HCEC 1CT (cell line): ENCODE measurements around the gene LYPLA2.
A peak's percentile ranks its signal among the peaks of the same experiment; 100 is the strongest.

Experiments
- DNase-seq: peaks from one replicate; pipeline ENCODE4 v3.0.0-alpha.2; 2017

Gene LYPLA2

GRCh38 chr1:23838401-23838866, 47.5 kb downstream of the LYPLA2 start:
- peak; percentile 14 for DNase-seq

DNA sequence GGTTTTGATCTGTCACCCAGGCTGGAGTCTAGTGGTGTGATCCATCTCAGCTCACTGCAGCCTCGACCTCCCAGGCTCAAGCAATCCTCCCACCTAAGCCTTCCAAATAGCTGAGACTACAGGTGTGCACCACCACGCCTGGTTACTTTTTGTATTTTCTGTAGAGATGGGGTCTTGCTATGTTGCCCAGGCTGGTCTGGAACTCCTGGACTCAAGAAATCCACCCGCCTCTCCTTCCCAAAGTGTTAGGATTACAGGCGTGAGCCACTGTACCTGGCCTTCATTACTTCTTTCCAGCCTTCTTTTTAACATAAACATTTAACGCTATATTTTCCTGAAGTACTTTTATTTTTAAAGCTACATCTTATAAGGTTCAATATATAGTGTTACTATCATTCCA, 52.7 kb downstream of the LYPLA2 start:
- DNase-seq: no peak
